ENCODE results near the gene TMEM235. TPM values are rescaled to one million over a fixed set of nuclear protein-coding genes. Genes with fewer than 3 reads are reported as not detected.

TMEM235 gene
- total and polyA plus RNA-seq, 2 donors (not counting 3 experiments of a cell fraction or from before 2014, with no cell fraction given): 0.04 to 0.38 TPM

DNA sequence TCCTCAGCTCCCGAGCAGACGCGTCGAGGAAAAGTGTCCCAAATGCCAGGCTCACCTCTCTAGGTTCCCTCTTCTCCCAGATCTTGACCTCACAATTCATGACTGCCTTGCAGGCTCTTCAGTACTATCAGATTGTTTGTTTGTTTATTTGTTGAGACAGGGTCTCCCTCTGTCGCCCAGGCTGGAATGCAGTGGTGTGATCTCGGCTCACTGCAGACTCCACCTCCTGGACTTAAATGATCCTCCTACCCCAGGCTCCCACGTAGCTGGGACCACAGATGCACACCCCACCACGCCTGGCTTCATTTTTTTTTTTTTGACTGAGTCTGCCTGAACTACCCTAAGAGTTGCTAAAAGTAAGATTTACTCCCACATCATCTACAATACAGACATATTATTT, 15.9 kb downstream of the TMEM235 start:
- ChIA-PET CTCF (interaction anchor here (1.5 kb wide), 1 partner anchor 162 kb away, joined by 6 read pairs; no protein-coding TSS in a partner anchor), POLR2A (no interaction called here)
- Histone ChIP-seq H3K27me3 (ENCODE audit: control insufficient read depth in 2 of 2, insufficient read depth in 2 of 2, low read length in 2 of 2) (no peaks in the 10 kb centered on the region), H3K27ac (ENCODE audit: insufficient read depth, low read depth, low read length) (no peak overlapping the region), H3K9ac (replicated peaks; ENCODE audit: extremely low read depth, insufficient read depth, low read length) (no peak overlapping the region), H3K9me1 (replicated peaks; ENCODE audit: control insufficient read depth, extremely low read depth, insufficient read depth, low read length) (no peaks in the 10 kb centered on the region), H3K36me3 (ENCODE audit: control insufficient read depth in 2 of 2, extremely low read depth in 1 of 2, insufficient read depth in 2 of 2, low read length in 2 of 2) (no peaks in the 10 kb centered on the region), H3K79me2 (ENCODE audit: control insufficient read depth, insufficient read depth, low read length) (no peaks in the 10 kb centered on the region), H3K4me3 (replicated peaks in 1 of 3; ENCODE audit: insufficient read depth in 1 of 3, low read depth in 1 of 3, low read length in 3 of 3) (no peak overlapping the region), H3K4me1 (ENCODE audit: control insufficient read depth, extremely low read depth, insufficient read depth, low read length) (no peaks in the 10 kb centered on the region), H4K20me1 (replicated peaks; ENCODE audit: control insufficient read depth, extremely low read depth, insufficient read depth, low read length) (no peaks in the 10 kb centered on the region), H3K4me2 (ENCODE audit: insufficient read depth, low read length) (no peak overlapping the region), H3K9me3 (replicated peaks; ENCODE audit: control insufficient read depth, insufficient read depth, low read length) (no peaks in the 10 kb centered on the region), H2AFZ (ENCODE audit: low read depth, low read length) (no peak overlapping the region)
- intact Hi-C loops (cut with micrococcal nuclease) (no loop called here), dilution Hi-C loops (cut with MboI; ENCODE audit: extremely low pct_ligation_motif_present, low sequenced_read_pairs) (no loop called here)
- DNase-seq (ENCODE audit: low read depth, low spot score) (no peak), FAIRE-seq (no peak)
- TF ChIP-seq JUN (IDR thresholded peaks at IDR 0.05; ENCODE audit: borderline replicate concordance, insufficient read depth, insufficient read length, low read depth) (no peak), GATA2 (IDR thresholded peaks at IDR 0.05; ENCODE audit: insufficient read depth, insufficient read length, low read depth, low read length) (no peak)
- no TSS peak for BruUV-seq (replicated peaks)

DNA sequence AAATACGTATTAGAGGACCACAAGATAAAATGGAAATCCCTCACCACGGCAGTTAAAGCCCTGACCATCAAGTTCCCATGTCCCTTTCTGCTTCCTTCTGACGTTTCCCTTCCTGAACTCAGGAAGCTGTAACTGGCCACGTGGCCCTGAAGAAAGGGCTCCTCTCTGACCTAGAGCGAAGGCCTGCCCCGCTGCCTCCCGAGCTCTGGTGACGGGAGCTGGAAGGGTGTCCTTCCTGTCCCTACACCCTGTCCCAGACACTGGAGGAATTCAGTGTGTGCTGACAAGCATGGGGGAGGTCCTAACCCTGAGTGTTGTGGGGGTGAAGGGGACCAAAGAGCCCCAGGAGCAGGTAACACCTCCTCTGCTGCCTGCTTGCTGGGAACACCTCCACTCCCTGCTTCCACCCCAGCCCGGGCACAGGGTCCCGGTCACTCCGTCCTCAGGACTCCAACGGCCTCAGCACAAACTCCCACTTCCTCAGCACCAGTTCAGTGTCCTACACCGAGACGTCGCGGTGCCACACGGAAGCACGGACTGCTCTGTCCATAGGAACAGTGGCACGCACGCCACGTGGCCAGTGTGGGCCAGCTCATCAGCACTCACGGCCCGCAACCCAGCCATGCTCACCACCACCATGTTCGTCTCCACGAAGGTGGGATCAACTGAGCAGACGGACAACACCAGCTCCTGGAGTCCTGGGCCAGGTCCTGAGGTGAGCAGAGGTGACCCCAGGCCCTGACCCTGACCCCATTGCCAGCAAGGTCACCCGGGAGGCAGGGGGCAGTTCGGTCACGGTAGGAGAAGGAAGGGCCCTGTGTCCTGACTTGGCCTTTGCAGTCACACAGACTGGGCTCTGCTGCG, 16.9 kb downstream of the TMEM235 start:
- no peak overlapping the region for H3K27ac ChIP-seq (ENCODE audit: insufficient read depth, low read depth, low read length)
- no peak overlapping the region for H3K9ac ChIP-seq (replicated peaks; ENCODE audit: extremely low read depth, insufficient read depth, low read length)
- no peak for DNase-seq (ENCODE audit: low read depth, low spot score)
- no peaks in the 10 kb centered on the region for H3K36me3 ChIP-seq (ENCODE audit: control insufficient read depth in 2 of 2, extremely low read depth in 1 of 2, insufficient read depth in 2 of 2, low read length in 2 of 2)
- H3K9me1 ChIP-seq (replicated peaks; ENCODE audit: control insufficient read depth, extremely low read depth, insufficient read depth, low read length): no peaks in the 10 kb centered on the region
- no peaks in the 10 kb centered on the region for H3K79me2 ChIP-seq (ENCODE audit: control insufficient read depth, insufficient read depth, low read length)
- H3K4me1 ChIP-seq (ENCODE audit: control insufficient read depth, extremely low read depth, insufficient read depth, low read length): no peaks in the 10 kb centered on the region
- CTCF ChIA-PET: interaction anchor here (1.1 to 3.7 kb wide), 5 partner anchors 74 to 173 kb away, joined by 3 to 59 read pairs (median 21); partner anchors contain the start of gene SOCS3
- POLR2A ChIA-PET: interaction anchor here (0.6 kb wide), 1 partner anchor 106 kb away, joined by 5 read pairs; no protein-coding TSS in a partner anchor
- H3K4me3 ChIP-seq (replicated peaks in 1 of 3; ENCODE audit: insufficient read depth in 1 of 3, low read depth in 1 of 3, low read length in 3 of 3): no peak overlapping the region
- no peak overlapping the region for H3K4me2 ChIP-seq (ENCODE audit: insufficient read depth, low read length)
- intact Hi-C loops (cut with micrococcal nuclease): no loop called here
- H4K20me1 ChIP-seq (replicated peaks; ENCODE audit: control insufficient read depth, extremely low read depth, insufficient read depth, low read length): no peaks in the 10 kb centered on the region
- TF ChIP-seq POLR2A (IDR thresholded peaks at IDR 0.05; ENCODE audit: low read depth, low read length) (no peak), JUN (IDR thresholded peaks at IDR 0.05; ENCODE audit: borderline replicate concordance, insufficient read depth, insufficient read length, low read depth) (no peak), GATA2 (IDR thresholded peaks at IDR 0.05; ENCODE audit: insufficient read depth, insufficient read length, low read depth, low read length) (no peak), POLR2AphosphoS5 (IDR thresholded peaks at IDR 0.05; ENCODE audit: insufficient read depth, low read depth, low read length) (no peak), MYC (IDR thresholded peaks at IDR 0.05; ENCODE audit: low read depth, low read length) (no peak)
- TF ChIP-seq, protein P1, sequence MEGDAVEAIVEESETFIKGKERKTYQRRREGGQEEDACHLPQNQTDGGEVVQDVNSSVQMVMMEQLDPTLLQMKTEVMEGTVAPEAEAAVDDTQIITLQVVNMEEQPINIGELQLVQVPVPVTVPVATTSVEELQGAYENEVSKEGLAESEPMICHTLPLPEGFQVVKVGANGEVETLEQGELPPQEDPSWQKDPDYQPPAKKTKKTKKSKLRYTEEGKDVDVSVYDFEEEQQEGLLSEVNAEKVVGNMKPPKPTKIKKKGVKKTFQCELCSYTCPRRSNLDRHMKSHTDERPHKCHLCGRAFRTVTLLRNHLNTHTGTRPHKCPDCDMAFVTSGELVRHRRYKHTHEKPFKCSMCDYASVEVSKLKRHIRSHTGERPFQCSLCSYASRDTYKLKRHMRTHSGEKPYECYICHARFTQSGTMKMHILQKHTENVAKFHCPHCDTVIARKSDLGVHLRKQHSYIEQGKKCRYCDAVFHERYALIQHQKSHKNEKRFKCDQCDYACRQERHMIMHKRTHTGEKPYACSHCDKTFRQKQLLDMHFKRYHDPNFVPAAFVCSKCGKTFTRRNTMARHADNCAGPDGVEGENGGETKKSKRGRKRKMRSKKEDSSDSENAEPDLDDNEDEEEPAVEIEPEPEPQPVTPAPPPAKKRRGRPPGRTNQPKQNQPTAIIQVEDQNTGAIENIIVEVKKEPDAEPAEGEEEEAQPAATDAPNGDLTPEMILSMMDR (IDR thresholded peaks at IDR 0.05; ENCODE audit: extremely low read depth in 1 of 2, insufficient read depth in 1 of 2, low read depth in 1 of 2, low read length in 2 of 2): no peak
- TF ChIP-seq, protein P2, sequence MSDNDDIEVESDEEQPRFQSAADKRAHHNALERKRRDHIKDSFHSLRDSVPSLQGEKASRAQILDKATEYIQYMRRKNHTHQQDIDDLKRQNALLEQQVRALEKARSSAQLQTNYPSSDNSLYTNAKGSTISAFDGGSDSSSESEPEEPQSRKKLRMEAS (IDR thresholded peaks at IDR 0.05; ENCODE audit: insufficient read depth, insufficient read length): peak; percentile 23
- no peaks in the 10 kb centered on the region for H3K27me3 ChIP-seq (ENCODE audit: control insufficient read depth in 2 of 2, insufficient read depth in 2 of 2, low read length in 2 of 2)
- H3K9me3 ChIP-seq (replicated peaks; ENCODE audit: control insufficient read depth, insufficient read depth, low read length): no peaks in the 10 kb centered on the region
- dilution Hi-C loops (cut with MboI; ENCODE audit: extremely low pct_ligation_motif_present, low sequenced_read_pairs): no loop called here
- BruUV-seq (replicated peaks): no TSS peak
- H2AFZ ChIP-seq (ENCODE audit: low read depth, low read length): peak overlapping the region; percentile 46
- FAIRE-seq: no peak
